Measurements from ENCODE around the gene HSPD1. TPM values are rescaled to one million over a fixed set of nuclear protein-coding genes. Genes with fewer than 3 reads are reported as not detected.

Gene HSPD1
- total and polyA plus RNA-seq, 2 of the 13 experiments (the other 11 are each of a cell fraction or from before 2014, with no cell fraction given) = 685 to 2,610 TPM

DNA sequence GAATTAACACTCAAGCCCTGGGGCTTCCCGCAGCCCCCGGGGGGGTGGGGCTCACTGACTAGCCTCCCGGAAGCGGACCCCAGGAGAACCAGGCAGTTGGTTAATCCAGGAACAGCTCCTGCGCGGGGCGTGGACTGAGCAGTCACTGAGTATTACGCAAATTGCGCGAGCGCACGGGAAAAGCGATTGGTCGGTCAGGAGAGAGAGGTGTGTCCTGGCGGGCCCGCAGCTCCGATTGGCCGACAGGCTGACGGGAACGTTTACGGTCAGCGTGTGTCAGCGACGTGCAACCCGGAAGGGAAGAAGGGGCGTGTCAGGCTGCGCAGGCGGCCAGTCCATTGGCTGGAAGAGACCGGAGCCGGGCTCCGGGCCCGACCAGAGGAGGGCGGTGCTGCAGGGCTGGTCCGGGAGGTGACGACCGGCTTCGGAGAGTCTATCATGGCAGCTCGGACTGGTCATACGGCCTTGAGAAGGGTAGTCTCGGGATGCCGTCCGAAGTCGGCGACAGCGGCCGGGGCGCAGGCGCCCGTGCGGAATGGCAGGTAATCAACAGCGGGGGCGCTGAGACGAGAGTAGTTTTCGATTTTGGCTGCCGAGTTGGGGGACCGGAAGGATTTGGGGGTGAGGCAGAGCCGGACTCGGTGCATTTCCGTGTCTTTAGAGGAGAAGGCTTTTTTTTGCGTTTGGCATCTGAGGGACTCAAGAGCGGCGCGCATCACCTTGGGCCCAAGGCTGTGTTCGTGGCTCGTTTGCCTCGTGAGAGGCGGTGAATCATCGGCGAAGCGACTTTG is 46.3 kb downstream of the HSPD1 start, which contains the start of gene COQ10B (continued):
- TF ChIP-seq, protein P1, sequence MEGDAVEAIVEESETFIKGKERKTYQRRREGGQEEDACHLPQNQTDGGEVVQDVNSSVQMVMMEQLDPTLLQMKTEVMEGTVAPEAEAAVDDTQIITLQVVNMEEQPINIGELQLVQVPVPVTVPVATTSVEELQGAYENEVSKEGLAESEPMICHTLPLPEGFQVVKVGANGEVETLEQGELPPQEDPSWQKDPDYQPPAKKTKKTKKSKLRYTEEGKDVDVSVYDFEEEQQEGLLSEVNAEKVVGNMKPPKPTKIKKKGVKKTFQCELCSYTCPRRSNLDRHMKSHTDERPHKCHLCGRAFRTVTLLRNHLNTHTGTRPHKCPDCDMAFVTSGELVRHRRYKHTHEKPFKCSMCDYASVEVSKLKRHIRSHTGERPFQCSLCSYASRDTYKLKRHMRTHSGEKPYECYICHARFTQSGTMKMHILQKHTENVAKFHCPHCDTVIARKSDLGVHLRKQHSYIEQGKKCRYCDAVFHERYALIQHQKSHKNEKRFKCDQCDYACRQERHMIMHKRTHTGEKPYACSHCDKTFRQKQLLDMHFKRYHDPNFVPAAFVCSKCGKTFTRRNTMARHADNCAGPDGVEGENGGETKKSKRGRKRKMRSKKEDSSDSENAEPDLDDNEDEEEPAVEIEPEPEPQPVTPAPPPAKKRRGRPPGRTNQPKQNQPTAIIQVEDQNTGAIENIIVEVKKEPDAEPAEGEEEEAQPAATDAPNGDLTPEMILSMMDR (CRISPR knock-in tag; IDR thresholded peaks at IDR 0.05) = peak; percentile 73
- TF ChIP-seq, protein P2, sequence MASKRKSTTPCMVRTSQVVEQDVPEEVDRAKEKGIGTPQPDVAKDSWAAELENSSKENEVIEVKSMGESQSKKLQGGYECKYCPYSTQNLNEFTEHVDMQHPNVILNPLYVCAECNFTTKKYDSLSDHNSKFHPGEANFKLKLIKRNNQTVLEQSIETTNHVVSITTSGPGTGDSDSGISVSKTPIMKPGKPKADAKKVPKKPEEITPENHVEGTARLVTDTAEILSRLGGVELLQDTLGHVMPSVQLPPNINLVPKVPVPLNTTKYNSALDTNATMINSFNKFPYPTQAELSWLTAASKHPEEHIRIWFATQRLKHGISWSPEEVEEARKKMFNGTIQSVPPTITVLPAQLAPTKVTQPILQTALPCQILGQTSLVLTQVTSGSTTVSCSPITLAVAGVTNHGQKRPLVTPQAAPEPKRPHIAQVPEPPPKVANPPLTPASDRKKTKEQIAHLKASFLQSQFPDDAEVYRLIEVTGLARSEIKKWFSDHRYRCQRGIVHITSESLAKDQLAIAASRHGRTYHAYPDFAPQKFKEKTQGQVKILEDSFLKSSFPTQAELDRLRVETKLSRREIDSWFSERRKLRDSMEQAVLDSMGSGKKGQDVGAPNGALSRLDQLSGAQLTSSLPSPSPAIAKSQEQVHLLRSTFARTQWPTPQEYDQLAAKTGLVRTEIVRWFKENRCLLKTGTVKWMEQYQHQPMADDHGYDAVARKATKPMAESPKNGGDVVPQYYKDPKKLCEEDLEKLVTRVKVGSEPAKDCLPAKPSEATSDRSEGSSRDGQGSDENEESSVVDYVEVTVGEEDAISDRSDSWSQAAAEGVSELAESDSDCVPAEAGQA (IDR thresholded peaks at IDR 0.05; ENCODE audit: low read depth) = peak; percentile 26
- TF ChIP-seq, protein P2 (CRISPR knock-in tag; IDR thresholded peaks at IDR 0.05; ENCODE audit: borderline replicate concordance) = no peak
- TF ChIP-seq, protein P3, sequence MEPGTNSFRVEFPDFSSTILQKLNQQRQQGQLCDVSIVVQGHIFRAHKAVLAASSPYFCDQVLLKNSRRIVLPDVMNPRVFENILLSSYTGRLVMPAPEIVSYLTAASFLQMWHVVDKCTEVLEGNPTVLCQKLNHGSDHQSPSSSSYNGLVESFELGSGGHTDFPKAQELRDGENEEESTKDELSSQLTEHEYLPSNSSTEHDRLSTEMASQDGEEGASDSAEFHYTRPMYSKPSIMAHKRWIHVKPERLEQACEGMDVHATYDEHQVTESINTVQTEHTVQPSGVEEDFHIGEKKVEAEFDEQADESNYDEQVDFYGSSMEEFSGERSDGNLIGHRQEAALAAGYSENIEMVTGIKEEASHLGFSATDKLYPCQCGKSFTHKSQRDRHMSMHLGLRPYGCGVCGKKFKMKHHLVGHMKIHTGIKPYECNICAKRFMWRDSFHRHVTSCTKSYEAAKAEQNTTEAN (CRISPR knock-in tag; conservative IDR thresholded peaks at IDR 0.05) = no peak; the same call in 1 of the 2 replicates
- TF ChIP-seq ZNF331 (CRISPR knock-in tag; IDR thresholded peaks at IDR 0.05) (peak; percentile 65; the same call in 1 of the 2 replicates), PHF21A (CRISPR knock-in tag; IDR thresholded peaks at IDR 0.05) (peak; percentile 99), ZMAT3 (CRISPR knock-in tag; conservative IDR thresholded peaks at IDR 0.05) (peak; percentile 63; the same call in 1 of the 2 replicates), ZNF207 (IDR thresholded peaks at IDR 0.05; ENCODE audit: borderline replicate concordance) (no peak), MEF2D (CRISPR knock-in tag; IDR thresholded peaks at IDR 0.05) (peak; percentile 75), ZSCAN9 (CRISPR knock-in tag; IDR thresholded peaks at IDR 0.05; ENCODE audit: borderline replicate concordance) (peak; percentile 41), KAT8 (CRISPR knock-in tag; IDR thresholded peaks at IDR 0.05) (peak; percentile 94)
- TF ChIP-seq, protein P4, sequence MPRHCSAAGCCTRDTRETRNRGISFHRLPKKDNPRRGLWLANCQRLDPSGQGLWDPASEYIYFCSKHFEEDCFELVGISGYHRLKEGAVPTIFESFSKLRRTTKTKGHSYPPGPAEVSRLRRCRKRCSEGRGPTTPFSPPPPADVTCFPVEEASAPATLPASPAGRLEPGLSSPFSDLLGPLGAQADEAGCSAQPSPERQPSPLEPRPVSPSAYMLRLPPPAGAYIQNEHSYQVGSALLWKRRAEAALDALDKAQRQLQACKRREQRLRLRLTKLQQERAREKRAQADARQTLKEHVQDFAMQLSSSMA (CRISPR knock-in tag; IDR thresholded peaks at IDR 0.05) = peak; percentile 85
- TF ChIP-seq, protein P5, sequence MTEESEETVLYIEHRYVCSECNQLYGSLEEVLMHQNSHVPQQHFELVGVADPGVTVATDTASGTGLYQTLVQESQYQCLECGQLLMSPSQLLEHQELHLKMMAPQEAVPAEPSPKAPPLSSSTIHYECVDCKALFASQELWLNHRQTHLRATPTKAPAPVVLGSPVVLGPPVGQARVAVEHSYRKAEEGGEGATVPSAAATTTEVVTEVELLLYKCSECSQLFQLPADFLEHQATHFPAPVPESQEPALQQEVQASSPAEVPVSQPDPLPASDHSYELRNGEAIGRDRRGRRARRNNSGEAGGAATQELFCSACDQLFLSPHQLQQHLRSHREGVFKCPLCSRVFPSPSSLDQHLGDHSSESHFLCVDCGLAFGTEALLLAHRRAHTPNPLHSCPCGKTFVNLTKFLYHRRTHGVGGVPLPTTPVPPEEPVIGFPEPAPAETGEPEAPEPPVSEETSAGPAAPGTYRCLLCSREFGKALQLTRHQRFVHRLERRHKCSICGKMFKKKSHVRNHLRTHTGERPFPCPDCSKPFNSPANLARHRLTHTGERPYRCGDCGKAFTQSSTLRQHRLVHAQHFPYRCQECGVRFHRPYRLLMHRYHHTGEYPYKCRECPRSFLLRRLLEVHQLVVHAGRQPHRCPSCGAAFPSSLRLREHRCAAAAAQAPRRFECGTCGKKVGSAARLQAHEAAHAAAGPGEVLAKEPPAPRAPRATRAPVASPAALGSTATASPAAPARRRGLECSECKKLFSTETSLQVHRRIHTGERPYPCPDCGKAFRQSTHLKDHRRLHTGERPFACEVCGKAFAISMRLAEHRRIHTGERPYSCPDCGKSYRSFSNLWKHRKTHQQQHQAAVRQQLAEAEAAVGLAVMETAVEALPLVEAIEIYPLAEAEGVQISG (CRISPR knock-in tag; IDR thresholded peaks at IDR 0.05) = peak; percentile 68
- TF ChIP-seq, protein P6, sequence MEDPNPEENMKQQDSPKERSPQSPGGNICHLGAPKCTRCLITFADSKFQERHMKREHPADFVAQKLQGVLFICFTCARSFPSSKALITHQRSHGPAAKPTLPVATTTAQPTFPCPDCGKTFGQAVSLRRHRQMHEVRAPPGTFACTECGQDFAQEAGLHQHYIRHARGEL (CRISPR knock-in tag; IDR thresholded peaks at IDR 0.05) = 0 out of 2 replicates have a peak, but pooled peaks have one; percentile 67
